HepG2 (cell line): ENCODE measurements around the gene CDH13. TPM values are rescaled to one million over a fixed set of nuclear protein-coding genes. Genes with fewer than 3 reads are reported as not detected.

Experiments
- ATAC-seq: fragments of 200-7000 bp; cut with Tn5 transposase; 3 replicates; pipeline ENCODE4 v1.9.1; 2020; ENCODE audit warnings: mild to moderate bottlenecking, moderate library complexity
- BruUV-seq: library from RNA; stranded (reverse); fragments of 400-500 nt; replicated peaks from 2 replicates; lab custom pipeline; 2021; lab: Mats Ljungman, UMichigan
- CTCF ChIA-PET: fragments of 300-600 bp; formaldehyde crosslinking; extraction: SDS; loops from one replicate; lab custom pipeline; 2021; ENCODE audit warnings: low total read pairs, inconsistent platforms, low intra/inter-chr PET ratio; lab: Yijun Ruan, JAX
- POLR2A ChIA-PET: fragments of 350-600 bp; sonication (Branson Sonifier 250); formaldehyde crosslinking; loops from one replicate; lab custom pipeline; 2020; ENCODE audit warnings: antibody characterized with exemption, inconsistent platforms; lab: Yijun Ruan, JAX
- DNase-seq: peaks from one replicate; pipeline ENCODE4 v3.0.0-alpha.2; 2015; ENCODE audit warnings: low spot score
- FAIRE-seq: peaks from 3 replicates; lab custom pipeline; 2011; peaks lifted over from hg19 to GRCh38; lab: Jason Lieb, UNC
- H2AFZ ChIP-seq: one replicate; pipeline ENCODE4 v1.6.1; 2011; ENCODE audit warnings: low read length, inconsistent platforms
- H3K27ac ChIP-seq: fragments of 300-600 bp; 3 replicates; pipeline ENCODE4 v1.8.0; 2011; ENCODE audit warnings: mixed run types, mild to moderate bottlenecking, mixed read lengths, low read length, inconsistent platforms; ENCODE audit not compliant: insufficient read depth; ENCODE audit errors: extremely low read length
- H3K27me3 ChIP-seq, 2 experiments: fragments of 200-600 bp in 1 of 2; 2 replicates in 1 of 2; 3 replicates in 1 of 2; pipeline versions ENCODE4 v1.6.0 to v1.8.0; 2011; ENCODE audit warnings: low read length in 2 of 2, mild to moderate bottlenecking in 2 of 2, moderate library complexity in 2 of 2, inconsistent platforms in 1 of 2; ENCODE audit not compliant: insufficient read depth in 2 of 2, control insufficient read depth in 1 of 2
- H3K36me3 ChIP-seq, 2 experiments: fragments of 200-600 bp in 1 of 2; replicated peaks in 1 of 2; 2 replicates in 1 of 2; 3 replicates in 1 of 2; pipeline versions ENCODE4 v1.5.1 to v1.8.0; 2011; ENCODE audit warnings: low read length in 2 of 2, inconsistent platforms in 1 of 2; ENCODE audit not compliant: insufficient read depth in 2 of 2, control insufficient read depth in 1 of 2
- H3K4me1 ChIP-seq: 2 replicates; pipeline ENCODE4 v1.5.1; 2012; ENCODE audit warnings: low read length, inconsistent platforms; ENCODE audit not compliant: insufficient read depth
- H3K4me2 ChIP-seq: 2 replicates; pipeline ENCODE4 v1.6.0; 2011; ENCODE audit warnings: low read depth, low read length, inconsistent platforms
- H3K4me3 ChIP-seq, 3 experiments: fragments of 200-600 bp in 1 of 3; sonication (generic), shearing (Covaris generic) in 1 of 3; replicated peaks in 1 of 3; 2 replicates each; pipeline ENCODE4 v1.5.1; 2011 to 2016; ENCODE audit warnings: low read length in 3 of 3, inconsistent platforms in 2 of 3, low read depth in 2 of 3, mild to moderate bottlenecking in 2 of 3, control low read depth in 1 of 3, mixed read lengths in 1 of 3; ENCODE audit not compliant: insufficient read depth in 1 of 3
- H3K79me2 ChIP-seq: one replicate; pipeline ENCODE4 v1.6.1; 2011; ENCODE audit warnings: low read length, inconsistent platforms; ENCODE audit not compliant: insufficient read depth
- H3K9ac ChIP-seq: 2 replicates; pipeline ENCODE4 v1.6.0; 2011; ENCODE audit warnings: mild to moderate bottlenecking, low read depth, low read length, inconsistent platforms; ENCODE audit not compliant: insufficient read depth
- H3K9me3 ChIP-seq: 2 replicates; pipeline ENCODE4 v1.5.1; 2012; ENCODE audit warnings: mild to moderate bottlenecking, low read length
- H4K20me1 ChIP-seq: 2 replicates; pipeline ENCODE4 v1.6.0; 2011; ENCODE audit warnings: inconsistent platforms, mild to moderate bottlenecking, low read length, moderate library complexity; ENCODE audit not compliant: insufficient read depth
- AGO1 ChIP-seq: fragments of 200-400 bp; formaldehyde crosslinking; IDR thresholded peaks from 2 replicates; pipeline ENCODE4 v1.6.1; 2017; ENCODE audit warnings: mild to moderate bottlenecking, low read depth, low read length, moderate library complexity; ENCODE audit not compliant: poor library complexity, severe bottlenecking
- AGO2 ChIP-seq: fragments of 200-400 bp; formaldehyde crosslinking; optimal IDR thresholded peaks from 2 replicates; pipeline ENCODE3; 2017; ENCODE audit warnings: mild to moderate bottlenecking, low read depth, low read length, moderate library complexity
- DNMT1 ChIP-seq: sonication (generic); formaldehyde crosslinking; IDR thresholded peaks from 2 replicates; pipeline ENCODE4 v1.5.1; 2020; ENCODE audit warnings: mild to moderate bottlenecking, missing genetic modification reagents
- HDAC2 ChIP-seq: sonication (generic); formaldehyde crosslinking; IDR thresholded peaks from 2 replicates; pipeline ENCODE4 v1.4.0; 2020; ENCODE audit warnings: missing genetic modification reagents
- JUND ChIP-seq: sonication (generic); formaldehyde crosslinking; IDR thresholded peaks from 2 replicates; pipeline ENCODE4 v1.8.0; 2022; ENCODE audit warnings: mild to moderate bottlenecking, missing genetic modification reagents
- MATR3 ChIP-seq: sonication (generic); formaldehyde crosslinking; IDR thresholded peaks from 2 replicates; pipeline ENCODE4 v1.4.0; 2020; ENCODE audit warnings: missing genetic modification reagents
- NBN ChIP-seq: fragments of 450-650 bp; conservative IDR thresholded peaks from 2 replicates; pipeline ENCODE4 v1.6.1; 2017
- REPIN1 ChIP-seq: sonication (generic); formaldehyde crosslinking; IDR thresholded peaks from 2 replicates; pipeline ENCODE4 v1.8.0; 2022; ENCODE audit warnings: missing genetic modification reagents, low read depth, mild to moderate bottlenecking, borderline replicate concordance
- WIZ ChIP-seq: sonication (generic); formaldehyde crosslinking; IDR thresholded peaks from 2 replicates; pipeline ENCODE4 v1.5.1; 2020; ENCODE audit warnings: mild to moderate bottlenecking, missing genetic modification reagents
- ZNF33A ChIP-seq: sonication (generic); formaldehyde crosslinking; IDR thresholded peaks from 2 replicates; pipeline ENCODE4 v1.5.1; 2020; ENCODE audit warnings: missing genetic modification reagents, mild to moderate bottlenecking, moderate library complexity, borderline replicate concordance
- ZNF350 ChIP-seq: sonication (generic); formaldehyde crosslinking; IDR thresholded peaks from 2 replicates; pipeline ENCODE4 v1.4.0; 2020; ENCODE audit warnings: mild to moderate bottlenecking, low read depth, missing genetic modification reagents, borderline replicate concordance
- WGBS: methylation state at CpG from one replicate; pipeline ENCODE4 v1.1.6; 2017; ENCODE audit warnings: low lambda C conversion rate; 5-methylcytosine and 5-hydroxymethylcytosine counted together
- in situ Hi-C: cut with HindIII; loops from 2 replicates; pipeline ENCODE4 v1.10.0; 2017; ENCODE audit warnings: low pct_unique_long_range_greater_than_20kb; ENCODE audit not compliant: extremely low pct_ligation_motif_present
- intact Hi-C: fragments of 100-400 bp; cut with micrococcal nuclease; formaldehyde crosslinking; loops from one replicate; pipeline ENCODE4 v1.10.0; 2022; ENCODE audit not compliant: unreplicated experiment
- polyA plus RNA-seq, 8 experiments: library from polyadenylated mRNA; depleted of rRNA in 3 of 8; stranded (reverse) in 7 of 8; unstranded in 1 of 8; fragments of >200 nt; fragmentation: Illumina TruSeq in 4 of 8; extraction: Trizol in 4 of 8; gene quantifications; 2 replicates each; pipeline versions ENCODE4 v1.2.1 to v1.2.3, GENCODE V29; 2011 to 2016; ENCODE audit warnings: low read depth in 4 of 8, missing spikeins in 1 of 8, mixed read lengths in 1 of 8; ENCODE audit not compliant: insufficient read depth in 1 of 8
- total RNA-seq, 5 experiments: library from RNA; depleted of rRNA; stranded (reverse); fragments of >200 nt; fragmentation: Illumina TruSeq; extraction: Trizol; gene quantifications; 2 replicates each; pipeline ENCODE4 v1.2.3, GENCODE V29; 2016; ENCODE audit warnings: low read depth in 1 of 5
- TF ChIP-seq, protein P1 (sequence below): sonication (generic); formaldehyde crosslinking; IDR thresholded peaks from 2 replicates; pipeline ENCODE4 v1.5.0; 2020; ENCODE audit warnings: missing genetic modification reagents
- TF ChIP-seq, protein P2 (sequence below): sonication (generic); formaldehyde crosslinking; IDR thresholded peaks from 2 replicates; pipeline ENCODE4 v1.9.0; 2021; ENCODE audit warnings: missing genetic modification reagents, borderline replicate concordance
- TF ChIP-seq, protein P3 (sequence below): sonication (generic); formaldehyde crosslinking; IDR thresholded peaks from 2 replicates; pipeline ENCODE4 v1.8.1; 2022; ENCODE audit warnings: mild to moderate bottlenecking, missing genetic modification reagents

Gene CDH13
- total and polyA plus RNA-seq, 2 of the 13 experiments (the other 11 are each of a cell fraction or from before 2014, with no cell fraction given), result not detected

DNA sequence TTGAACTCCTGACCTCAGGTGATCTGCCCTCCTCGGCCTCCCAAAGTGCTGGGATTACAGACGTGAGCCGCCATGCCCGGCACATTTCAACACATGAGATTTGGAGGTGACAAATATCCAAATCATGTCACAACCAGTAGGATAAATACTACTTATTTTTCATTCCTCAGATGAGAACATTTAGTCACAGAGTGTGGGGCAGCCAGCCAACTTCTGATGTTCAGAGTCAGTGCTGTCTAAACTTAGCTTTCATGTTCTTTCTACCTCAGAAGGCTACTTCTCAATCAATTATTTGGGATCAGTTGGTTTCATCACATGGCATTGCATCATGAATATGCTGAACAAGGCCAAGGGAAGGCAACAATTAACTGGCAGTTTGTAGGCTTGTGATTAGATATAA is 134.5 kb downstream of the CDH13 start:
- H3K9me3 ChIP-seq, result no peaks in the 10 kb centered on the region
- ATAC-seq (no peak), DNase-seq (no peak), FAIRE-seq (no peak)
- ChIA-PET POLR2A (no interaction called here), CTCF (no interaction called here)
- no peak overlapping the region for H3K9ac ChIP-seq
- intact Hi-C loops (no loop called here), in situ Hi-C loops (no loop called here)
- H3K36me3 ChIP-seq, result no peaks in the 10 kb centered on the region
- H2AFZ ChIP-seq, result no peak overlapping the region
- TF ChIP-seq DNMT1 (no peak), REPIN1 (CRISPR knock-in tag) (no peak)
- TF ChIP-seq, protein P1, sequence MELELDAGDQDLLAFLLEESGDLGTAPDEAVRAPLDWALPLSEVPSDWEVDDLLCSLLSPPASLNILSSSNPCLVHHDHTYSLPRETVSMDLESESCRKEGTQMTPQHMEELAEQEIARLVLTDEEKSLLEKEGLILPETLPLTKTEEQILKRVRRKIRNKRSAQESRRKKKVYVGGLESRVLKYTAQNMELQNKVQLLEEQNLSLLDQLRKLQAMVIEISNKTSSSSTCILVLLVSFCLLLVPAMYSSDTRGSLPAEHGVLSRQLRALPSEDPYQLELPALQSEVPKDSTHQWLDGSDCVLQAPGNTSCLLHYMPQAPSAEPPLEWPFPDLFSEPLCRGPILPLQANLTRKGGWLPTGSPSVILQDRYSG, result no peak
- H3K4me3 ChIP-seq, result no peak overlapping the region
- no TSS peak for BruUV-seq
- no peaks in the 10 kb centered on the region for H3K79me2 ChIP-seq
- WGBS, result 28% methylated on average over 4 of the region's 4 CpGs
- no peak overlapping the region for H3K27ac ChIP-seq
- no peaks in the 10 kb centered on the region for H3K27me3 ChIP-seq
- no peaks in the 10 kb centered on the region for H4K20me1 ChIP-seq
- no peaks in the 10 kb centered on the region for H3K4me1 ChIP-seq
- no peak overlapping the region for H3K4me2 ChIP-seq

DNA sequence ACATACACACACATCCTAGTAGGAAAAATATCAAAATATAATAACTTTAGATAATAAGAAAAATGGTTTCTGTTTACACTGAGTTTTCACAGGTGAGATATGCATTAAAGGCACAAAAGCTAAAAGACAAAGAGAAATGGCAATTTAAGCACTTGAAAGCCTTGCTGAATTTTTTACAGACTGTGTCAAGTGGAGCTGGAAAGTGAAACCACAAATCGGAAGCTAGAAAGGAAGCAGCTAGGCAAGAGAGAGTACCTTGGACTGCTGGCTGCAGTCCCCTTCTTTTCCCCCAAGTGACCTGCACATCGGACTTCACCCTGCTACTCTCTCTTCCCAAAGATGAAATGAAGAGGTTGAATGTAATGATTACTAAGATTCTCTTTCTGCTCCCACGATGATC is 135.1 kb downstream of the CDH13 start:
- H3K27me3 ChIP-seq, result no peaks in the 10 kb centered on the region
- ATAC-seq (peak; percentile 45; the same call in 1 of the 3 replicates), DNase-seq (no peak), FAIRE-seq (no peak)
- no peak overlapping the region for H3K9ac ChIP-seq
- in situ Hi-C loops, result no loop called here
- WGBS, result under 1% methylated on average over 3 of the region's 3 CpGs
- no TSS peak for BruUV-seq
- H2AFZ ChIP-seq, result no peak overlapping the region
- ChIA-PET POLR2A (no interaction called here), CTCF (no interaction called here)
- H3K4me1 ChIP-seq, result no peaks in the 10 kb centered on the region
- H3K36me3 ChIP-seq, result no peaks in the 10 kb centered on the region
- H3K79me2 ChIP-seq, result no peaks in the 10 kb centered on the region
- H3K9me3 ChIP-seq, result no peaks in the 10 kb centered on the region
- H3K4me2 ChIP-seq, result no peak overlapping the region
- no peak overlapping the region for H3K4me3 ChIP-seq
- H4K20me1 ChIP-seq, result no peaks in the 10 kb centered on the region
- no peak overlapping the region for H3K27ac ChIP-seq
- intact Hi-C loops, result no loop called here
- TF ChIP-seq ZNF350 (CRISPR knock-in tag) (no peak), NBN (no peak), WIZ (CRISPR knock-in tag) (no peak), JUND (CRISPR knock-in tag) (no peak), ZNF33A (CRISPR knock-in tag) (no peak), AGO1 (no peak), AGO2 (no peak), HDAC2 (CRISPR knock-in tag) (no peak), MATR3 (CRISPR knock-in tag) (no peak)
- TF ChIP-seq, protein P2, sequence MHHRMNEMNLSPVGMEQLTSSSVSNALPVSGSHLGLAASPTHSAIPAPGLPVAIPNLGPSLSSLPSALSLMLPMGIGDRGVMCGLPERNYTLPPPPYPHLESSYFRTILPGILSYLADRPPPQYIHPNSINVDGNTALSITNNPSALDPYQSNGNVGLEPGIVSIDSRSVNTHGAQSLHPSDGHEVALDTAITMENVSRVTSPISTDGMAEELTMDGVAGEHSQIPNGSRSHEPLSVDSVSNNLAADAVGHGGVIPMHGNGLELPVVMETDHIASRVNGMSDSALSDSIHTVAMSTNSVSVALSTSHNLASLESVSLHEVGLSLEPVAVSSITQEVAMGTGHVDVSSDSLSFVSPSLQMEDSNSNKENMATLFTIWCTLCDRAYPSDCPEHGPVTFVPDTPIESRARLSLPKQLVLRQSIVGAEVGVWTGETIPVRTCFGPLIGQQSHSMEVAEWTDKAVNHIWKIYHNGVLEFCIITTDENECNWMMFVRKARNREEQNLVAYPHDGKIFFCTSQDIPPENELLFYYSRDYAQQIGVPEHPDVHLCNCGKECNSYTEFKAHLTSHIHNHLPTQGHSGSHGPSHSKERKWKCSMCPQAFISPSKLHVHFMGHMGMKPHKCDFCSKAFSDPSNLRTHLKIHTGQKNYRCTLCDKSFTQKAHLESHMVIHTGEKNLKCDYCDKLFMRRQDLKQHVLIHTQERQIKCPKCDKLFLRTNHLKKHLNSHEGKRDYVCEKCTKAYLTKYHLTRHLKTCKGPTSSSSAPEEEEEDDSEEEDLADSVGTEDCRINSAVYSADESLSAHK (CRISPR knock-in tag), result no peak
- TF ChIP-seq, protein P3, sequence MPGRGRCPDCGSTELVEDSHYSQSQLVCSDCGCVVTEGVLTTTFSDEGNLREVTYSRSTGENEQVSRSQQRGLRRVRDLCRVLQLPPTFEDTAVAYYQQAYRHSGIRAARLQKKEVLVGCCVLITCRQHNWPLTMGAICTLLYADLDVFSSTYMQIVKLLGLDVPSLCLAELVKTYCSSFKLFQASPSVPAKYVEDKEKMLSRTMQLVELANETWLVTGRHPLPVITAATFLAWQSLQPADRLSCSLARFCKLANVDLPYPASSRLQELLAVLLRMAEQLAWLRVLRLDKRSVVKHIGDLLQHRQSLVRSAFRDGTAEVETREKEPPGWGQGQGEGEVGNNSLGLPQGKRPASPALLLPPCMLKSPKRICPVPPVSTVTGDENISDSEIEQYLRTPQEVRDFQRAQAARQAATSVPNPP (CRISPR knock-in tag), result no peak
- TF ChIP-seq, protein P1, result no peak
